Pons (tissue), 1 donor: ENCODE measurements around the gene TTN.

ENCODE experiments used
- DNase-seq: peaks from one replicate; pipeline ENCODE4 v3.0.0-alpha.2; 2016; ENCODE audit warnings: low spot score

The TTN gene

DNA sequence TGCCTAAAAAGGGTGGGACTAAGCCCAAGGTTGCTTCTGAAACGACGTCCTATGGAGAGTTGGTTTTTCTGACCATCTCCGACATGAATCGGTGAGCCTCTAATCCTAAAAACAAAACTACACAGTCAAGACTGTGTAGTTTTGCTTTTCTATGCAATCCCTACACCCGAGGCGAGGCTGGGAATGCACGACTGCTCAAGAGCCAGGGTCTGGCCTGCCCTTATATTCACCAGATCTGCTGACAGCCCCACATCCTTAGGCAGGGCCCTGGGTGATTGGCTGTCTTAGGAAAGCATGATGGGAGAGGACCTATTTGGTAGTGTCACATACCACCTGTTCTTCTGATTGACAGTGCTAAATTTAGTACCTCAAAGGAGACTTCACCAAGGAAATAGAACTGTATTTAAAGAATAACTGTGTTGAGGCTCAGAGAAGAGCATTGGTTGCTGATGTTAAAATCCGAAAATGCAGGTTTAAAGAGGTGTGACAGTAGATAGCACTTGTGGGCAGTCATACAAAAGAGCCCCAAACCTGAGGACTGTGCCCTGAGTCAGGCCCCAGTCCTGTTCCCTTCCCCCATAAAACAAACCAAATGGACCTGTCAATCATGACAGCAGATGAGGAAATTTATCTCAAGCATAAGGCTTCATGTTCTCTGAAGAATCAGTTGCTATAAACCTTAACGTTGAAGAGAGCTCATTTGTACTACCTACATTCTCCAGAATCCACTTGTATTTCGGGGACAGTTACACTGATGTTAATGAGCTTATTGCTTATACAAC lies at the start of gene TTN:
Gene TTN (minus strand): TSS at position 197 of the 782 bp plus-strand sequence. CDS start 2,781 bp downstream, outside the sequence.
- DNase-seq = no peak

DNA sequence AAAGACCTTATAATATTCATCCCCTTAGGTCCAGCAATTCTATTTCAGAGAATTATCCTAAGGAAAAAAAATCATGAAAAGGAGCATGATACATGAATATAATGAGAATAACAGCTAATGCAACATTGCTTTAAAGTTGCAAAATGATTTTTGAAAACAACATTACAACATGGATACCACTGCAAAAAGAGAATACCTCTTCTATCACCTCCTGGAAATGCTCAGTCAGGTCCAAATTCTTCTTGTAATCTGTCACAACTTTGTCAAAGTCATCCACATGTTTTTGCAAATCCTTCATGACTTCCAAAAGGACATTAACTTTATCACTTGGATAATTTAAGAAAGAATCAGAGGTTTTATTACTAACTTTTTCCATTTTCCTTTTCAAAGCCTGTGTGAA lies 47.9 kb upstream of the TTN start:
- no peak for DNase-seq

DNA sequence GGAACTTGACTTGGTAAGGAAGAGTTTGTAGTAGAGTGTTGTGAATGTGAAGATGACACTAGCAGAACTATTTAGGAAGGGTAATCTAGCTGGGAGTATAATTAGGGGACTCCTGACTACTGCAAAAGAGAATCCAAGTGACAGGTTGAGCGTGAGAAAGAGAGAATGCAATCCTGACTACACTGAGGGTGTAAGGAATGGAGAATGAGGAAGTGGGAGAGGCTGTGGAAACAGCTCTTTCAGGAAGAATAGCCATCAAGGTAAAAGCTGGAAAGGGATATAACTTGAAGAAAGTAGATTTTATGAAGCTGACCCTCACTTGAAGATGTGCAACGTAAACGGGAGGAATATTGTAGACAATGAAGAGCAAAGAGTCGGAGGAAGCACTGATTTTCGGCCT lies 41.1 kb upstream of the TTN start:
- DNase-seq = no peak

DNA sequence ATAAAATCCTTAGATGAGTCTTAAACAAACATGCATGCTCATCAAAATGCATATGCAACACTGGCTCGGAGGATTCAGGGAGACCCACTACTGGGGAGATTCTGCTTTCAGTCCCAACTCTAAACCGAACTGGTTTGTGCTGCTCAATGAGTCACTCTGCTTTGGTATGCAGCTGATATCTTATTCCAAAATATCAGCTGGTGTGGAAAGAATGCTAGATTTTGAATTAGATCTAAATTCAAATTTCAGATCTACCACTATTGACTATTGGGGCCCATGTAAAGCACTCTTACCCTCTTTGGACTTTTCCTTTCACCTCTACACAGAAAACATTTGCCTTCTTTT lies 39.2 kb upstream of the TTN start:
- DNase-seq = no peak

DNA sequence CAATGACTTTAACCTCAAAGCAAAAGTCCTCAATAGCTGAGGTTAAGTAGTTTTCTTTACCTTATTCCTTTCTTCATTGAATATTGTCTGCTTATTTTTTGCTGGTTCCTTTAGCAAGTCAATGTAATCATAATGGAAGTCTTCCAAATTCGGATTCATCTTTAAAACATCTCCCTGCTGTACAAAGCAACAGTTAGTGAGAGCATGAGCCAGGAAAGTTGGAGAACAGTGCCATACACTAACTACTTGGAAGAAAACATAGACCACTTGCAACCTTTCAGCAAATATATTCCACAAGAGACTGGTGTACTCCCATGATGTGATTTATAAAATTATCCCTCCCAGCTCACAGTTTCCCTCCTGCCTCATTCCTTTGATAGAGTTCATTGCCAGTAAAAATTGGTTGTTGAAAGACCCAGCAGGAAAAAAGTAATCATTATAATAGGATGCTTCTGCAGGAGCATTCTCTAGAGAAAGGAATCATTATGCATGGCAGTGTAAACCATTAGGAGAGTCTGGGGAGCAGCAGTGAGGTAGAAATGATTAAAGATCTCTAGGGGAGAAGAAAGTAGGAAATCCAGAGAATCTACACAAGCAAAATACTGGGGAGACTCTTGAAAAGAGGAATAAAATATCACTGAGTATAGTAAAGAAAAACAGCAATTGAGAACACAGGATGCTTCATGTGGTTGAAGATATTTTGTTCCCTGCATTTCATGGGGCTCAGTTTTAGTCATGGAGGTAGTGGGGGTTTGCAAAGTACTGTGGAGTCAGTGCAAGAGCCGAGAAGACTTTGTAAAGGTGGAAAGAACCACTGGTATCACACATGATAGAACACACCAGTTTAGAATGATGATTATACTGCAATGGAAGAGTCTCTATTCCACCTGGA lies 38.6 kb upstream of the TTN start:
- no peak for DNase-seq

DNA sequence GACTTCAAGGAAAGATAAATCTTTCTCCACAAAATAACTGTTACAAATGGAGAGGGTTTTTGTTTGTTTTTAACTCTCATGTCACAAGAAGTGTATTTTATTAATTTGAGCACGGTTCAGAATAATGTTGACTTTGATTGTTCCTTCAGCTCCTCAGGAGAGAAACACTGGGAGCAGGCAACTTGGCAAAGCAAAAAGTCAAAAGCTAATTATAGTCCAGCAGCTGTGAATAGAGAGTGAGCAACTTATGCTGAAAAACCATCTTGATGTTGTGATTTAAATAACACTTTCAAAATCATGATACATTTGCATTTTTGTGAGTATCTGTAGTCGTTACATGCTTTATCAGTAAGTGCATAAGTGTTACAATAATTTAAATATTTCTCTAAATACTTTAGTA lies 37.5 kb upstream of the TTN start:
- no peak for DNase-seq

DNA sequence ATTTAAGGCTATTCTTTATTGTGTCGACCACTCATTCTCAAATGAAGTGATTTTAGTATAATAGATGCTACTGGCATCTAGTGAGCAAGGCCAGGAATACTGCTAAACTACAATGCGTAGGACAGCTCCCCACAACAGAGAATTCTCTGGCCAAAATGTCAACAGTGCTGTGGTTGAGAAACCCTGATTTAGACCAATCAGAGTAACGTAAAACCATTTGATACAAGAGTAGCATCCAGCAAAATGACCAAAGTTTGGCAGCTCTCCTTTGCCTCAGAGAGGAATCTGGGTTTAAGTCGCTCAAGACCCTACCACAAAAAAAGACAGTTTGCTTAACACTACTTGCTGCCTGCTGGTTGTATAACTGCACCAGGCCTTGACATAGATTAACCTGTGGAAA lies 37.0 kb upstream of the TTN start:
- DNase-seq = no peak

DNA sequence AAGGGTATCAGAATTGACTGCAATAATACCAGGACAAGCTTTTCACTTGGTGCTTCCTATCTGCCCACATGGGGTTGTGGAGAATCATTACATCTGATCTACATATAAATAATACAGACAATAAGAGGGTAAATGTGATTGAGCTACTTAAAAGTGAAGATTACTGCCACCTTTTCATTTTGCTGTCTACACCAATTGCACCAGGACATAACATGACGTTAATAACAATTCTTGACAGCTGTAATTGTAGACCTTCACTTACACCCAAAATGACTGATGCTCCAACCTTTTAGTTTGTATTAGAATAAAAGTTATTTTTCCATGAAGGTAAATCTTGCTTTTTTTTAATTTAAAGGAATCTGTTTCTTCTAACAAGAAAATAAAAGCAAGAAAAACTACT lies 36.5 kb upstream of the TTN start:
- no peak for DNase-seq

DNA sequence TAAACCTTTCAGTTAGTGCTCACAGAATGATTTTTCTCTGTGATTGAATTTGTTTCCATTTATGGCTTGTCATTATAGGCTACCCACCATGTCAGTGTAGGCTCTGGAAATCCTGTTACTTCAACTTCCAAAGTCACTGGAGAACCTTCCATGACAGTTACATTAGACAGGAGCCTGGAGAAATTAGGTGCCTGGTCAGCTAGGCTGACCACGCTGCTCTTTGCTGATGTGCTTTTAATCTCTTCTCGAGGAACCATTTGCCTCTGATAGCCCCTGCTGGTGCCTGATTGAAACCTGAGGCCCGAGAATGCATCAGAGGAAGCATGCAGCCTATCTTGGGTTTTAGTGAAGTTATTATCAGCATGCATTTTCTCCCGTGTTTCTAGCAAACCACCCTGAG lies 29.6 kb upstream of the TTN start:
- DNase-seq = no peak

DNA sequence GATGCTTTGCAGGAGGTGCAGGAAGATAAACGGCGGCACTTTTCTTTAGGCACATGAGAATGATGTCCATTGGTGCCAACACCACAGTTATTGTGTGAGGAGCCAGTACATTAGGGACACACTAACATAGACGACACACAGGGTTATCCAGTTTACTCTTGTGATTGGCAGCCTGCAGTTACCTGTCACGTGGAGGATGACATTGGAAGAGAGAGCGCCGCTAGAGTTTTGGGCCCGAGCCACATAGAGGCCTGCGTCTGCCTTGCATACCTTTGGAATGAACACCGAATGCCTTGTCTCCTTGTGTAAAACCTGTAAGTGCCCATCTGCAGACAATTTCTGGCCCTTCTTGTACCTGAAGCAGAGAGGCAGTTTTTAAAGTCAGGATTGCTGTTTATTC lies 26.9 kb upstream of the TTN start:
- DNase-seq = no peak

DNA sequence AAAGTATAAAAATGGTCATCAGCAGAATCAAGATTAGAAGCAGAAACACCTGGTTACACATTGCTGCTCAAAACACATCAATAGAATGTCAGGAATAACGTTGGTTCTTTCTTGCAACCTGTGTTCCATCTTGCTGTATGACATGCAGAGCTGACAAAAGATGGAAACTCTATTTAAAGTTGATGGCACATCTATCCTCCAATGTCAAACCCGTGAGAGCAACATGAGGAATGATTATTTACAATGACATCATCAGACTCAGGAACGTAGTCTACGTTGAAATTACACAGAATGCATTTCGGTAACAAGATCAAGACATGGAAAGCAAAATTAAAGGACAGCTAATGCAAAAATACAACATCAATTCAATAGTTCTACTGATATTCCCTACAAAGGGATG lies 26.2 kb upstream of the TTN start:
- DNase-seq = no peak

DNA sequence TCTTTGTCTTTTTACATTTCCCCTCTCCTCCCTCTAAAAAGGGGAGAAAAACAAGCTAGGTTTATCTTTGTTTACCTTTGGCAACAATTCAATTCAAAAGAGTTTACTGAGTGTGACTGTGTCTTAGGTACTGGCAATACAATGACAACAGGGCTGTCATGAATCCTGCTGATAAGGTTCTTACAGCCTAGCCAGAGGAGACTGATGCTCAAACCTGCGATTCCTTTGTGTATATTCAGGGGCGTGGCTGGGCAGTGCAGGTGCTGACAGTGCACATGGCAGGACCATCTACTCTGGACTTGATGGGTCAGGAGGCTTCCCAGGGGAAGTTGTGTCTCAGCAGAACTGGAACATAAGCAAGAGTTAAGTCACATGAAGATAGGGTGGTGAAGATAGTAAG lies 23.2 kb upstream of the TTN start:
- DNase-seq = no peak

DNA sequence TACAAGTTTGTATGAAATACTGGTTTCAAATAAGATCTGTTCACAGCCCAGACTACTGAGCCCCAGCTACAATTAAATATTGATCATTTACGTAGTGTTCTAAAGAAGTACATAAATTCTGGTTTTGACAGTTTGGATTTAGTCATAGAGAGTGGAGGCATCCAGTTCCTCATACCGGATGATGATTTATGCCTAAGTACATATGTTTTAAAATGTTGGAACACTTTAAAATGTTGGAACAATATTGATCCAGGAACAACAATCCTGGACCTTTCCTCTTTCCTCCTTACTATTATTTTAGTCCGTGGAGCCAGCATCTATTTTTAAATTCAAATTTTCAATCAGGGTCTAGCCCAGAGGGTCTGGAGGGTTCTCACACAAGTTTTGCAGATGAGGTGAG lies 22.8 kb upstream of the TTN start:
- DNase-seq = no peak

DNA sequence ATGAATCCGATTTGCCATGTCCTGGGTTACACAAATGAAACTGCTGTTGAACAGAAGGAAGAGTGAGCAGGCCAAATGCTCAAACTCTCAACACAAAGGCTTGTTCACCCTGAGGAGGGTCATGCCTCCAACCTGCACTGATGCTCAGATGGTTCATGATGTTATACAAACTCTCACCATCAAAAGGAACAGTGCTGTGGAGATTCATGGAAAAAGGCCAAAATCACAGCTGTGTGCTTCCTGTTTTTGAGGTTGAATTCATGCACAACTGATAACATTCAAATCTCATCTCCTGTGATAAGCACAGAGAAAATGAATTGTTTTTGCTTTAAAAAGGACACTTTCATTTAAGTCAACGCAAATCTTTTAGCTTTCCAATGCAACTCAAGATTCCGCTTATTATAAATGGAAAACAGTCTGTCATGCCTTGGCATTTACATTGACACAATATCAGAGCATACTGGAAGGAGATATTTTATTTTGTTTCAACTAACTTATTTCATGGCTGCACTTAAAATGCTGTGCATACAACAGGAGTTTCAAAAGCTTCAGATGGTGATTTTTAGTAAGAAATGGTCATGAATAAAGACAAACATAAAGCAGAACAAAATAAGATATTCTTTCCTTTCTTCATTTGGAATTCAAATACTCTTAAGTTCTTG lies 22.2 kb upstream of the TTN start:
- peak; percentile 38 for DNase-seq

DNA sequence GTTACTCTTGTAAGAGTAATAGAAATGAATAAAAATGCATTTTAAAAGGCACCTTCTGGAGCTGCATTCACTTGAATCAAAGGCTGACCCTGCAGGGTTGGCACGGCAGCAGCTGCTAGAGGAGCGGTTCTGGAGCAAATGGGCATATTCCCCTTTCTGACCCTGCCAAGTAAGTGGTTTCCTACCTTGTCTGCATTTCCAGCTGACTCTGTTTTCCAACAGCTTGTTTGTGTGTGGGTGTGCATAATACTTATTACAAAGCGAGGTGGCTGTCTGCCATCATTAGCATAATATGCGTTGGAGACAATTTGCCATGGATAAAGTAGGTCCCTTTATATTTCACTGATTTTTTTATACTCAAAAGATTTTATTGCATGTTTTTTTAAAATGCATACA lies 21.3 kb upstream of the TTN start:
- DNase-seq = no peak

DNA sequence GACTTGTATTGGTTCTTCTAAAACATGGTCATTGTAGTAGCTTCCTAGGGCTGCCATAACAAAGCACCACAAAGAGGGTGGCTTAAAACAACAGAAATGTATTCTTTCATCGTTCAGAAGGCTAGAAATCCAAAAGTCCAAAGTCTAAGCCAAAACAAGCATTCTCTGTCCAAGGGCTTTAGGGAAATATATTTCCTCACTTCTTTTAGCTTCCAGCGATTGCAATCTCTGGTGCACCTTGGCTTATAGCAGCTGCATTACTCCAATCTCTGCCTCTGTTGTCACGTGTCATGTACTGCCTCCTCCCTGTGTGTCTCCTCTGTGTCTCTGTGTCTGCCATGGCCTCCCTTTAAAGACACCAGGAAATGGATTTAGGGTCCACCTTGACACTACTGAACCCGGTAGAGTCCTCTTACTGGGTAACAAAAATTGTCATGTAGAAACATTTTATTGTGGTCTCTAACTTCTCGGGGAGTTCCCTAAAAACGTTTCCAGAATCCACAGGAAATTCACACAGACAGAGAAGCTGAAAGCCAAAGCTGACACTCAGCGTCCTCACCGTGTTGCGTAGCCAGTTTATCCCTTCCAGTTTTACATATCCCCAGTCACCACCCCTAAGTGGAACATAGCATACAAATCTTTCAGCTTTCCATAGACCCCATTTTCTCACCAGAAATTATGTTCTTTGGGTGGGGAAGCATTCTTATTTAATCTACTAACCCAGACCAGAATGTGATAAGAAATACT lies 20.7 kb upstream of the TTN start:
- DNase-seq = no peak

DNA sequence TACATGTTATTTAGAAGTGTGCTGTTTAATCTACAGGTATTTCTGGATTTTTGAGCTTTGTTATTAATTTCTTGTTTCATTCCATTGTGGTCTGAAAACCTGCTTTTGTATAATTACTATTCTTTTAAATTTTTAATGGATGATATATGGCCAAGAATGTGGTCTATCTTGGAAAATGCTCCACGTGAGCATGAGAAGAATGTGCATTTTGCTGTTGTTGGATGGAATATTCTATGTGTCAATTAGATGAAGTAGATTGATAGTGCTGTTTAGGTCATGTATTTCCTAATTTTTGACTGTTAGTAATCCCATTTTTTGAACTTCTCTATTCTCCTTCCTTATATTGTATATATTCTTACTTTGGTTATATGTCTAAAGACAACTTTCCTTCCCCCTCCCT lies 19.9 kb upstream of the TTN start:
- DNase-seq = no peak

DNA sequence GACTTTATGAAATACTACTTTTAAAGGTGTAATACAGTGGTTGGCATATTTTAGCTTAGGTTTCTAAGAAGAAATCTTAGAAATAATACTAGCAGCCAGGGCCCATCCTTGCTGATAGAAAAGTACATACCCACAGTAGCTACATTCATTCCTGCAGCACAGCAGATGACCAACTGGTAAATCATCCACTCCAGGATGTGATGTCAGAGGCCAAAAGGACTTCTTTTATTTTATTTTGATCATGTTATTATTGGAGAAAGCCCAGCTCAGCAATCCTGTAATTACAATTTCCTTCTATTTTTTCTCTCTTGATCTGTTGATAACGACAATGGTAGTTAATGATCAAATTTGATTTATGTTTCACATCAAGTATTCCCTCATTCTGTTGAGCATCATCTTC lies 18.0 kb upstream of the TTN start:
- no peak for DNase-seq

DNA sequence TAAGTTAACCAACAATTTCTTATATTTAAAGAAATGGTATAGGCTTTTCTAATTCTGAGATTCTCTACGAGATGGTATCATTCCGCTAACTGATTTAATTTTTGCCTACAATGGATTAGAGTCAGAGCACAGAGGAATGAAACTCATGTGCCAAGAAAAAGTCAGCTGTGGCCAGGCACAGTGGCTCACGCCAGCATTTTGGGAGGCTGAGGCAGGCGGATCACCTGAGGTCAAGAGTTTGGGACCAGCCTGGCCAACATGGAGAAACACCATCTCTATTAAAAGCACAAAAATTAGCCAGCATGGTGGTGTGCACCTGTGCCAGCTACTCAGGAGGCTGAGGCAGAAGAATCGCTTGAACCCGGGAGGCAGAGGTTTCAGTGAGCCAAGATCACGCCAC lies 17.0 kb upstream of the TTN start:
- no peak for DNase-seq

DNA sequence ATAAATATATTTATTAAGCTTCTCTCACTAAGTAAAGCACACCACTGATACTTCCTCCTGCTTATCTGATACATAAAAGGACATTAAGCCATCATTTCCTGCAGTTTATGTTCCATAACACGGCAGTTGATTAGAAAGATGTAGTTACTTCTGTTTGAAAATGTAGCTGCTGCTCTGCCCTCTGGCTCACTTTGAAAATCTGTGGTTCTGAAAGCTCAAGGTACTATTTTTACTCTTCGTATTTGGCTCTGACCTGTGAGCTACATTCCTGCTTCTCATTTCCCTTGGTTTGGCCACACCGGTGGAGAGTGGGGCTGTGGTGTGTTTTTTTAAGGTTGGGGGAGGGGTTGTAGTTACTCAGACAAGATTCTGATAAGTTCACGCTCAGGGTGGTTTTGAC lies 12.8 kb upstream of the TTN start:
- DNase-seq = no peak

DNA sequence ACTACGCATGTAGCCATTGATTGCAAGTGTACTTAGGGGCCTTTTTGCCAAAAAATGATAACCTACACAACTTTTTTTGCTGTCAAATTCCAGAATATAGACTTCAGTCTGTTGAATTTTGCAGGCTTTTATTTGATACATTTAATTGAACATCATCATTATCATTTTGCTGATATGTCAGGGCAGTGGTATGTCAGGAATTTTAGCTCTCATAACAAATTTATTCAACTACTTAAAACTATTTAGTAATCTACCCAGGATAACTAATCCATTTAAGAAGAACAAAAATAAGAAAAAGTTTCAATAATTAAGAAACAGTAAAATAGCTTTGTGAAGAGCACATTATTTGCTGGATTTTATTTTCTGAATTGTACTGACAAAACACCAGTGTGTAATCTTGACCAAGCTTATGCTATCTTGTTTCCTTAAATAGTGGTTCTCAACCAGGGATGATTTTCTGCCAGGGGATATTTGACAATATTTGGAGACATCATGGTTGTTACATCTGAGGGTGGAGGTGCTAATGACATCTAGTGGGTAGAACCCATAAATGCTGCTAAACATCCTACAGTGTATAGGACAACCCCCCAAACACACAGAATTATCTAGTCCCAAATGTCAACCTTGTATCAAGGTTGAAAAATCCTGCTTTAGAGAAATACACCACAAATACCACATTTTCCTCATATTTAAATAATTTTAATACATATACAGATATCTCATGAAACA lies 12.1 kb upstream of the TTN start:
- DNase-seq = no peak

DNA sequence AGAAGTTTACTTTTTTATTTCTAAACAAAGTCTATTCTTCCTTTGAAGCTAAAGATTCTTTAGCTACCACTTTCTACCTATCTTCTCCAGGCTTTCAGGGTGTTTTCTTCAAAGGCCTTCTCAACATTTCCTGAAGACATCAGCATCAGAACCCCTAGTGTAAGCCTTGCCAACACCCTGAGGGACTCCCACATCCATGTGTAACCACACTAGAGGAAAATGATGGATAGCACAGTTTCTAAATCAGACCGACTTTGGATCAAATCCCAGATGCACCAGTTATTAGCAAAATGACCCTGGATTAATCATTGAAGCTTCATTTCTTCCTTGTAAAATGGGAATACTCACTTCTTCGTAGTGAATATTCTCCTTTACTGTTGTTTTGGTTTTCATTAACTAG lies 4.7 kb upstream of the TTN start:
- no peak for DNase-seq
